Ectodermal cell (in vitro differentiated cells): ENCODE data around the gene GLRX3.

Experiments
- H3K27ac ChIP-seq: 2 replicates; pipeline ENCODE4 v1.7.0; 2013; ENCODE audit warnings: mild to moderate bottlenecking, low read depth, low read length; ENCODE audit not compliant: insufficient read depth, poor library complexity, severe bottlenecking
- H3K27me3 ChIP-seq: 2 replicates; pipeline ENCODE4 v1.7.0; 2013; ENCODE audit warnings: mild to moderate bottlenecking, low read length; ENCODE audit not compliant: insufficient read depth, control insufficient read depth, poor library complexity, severe bottlenecking
- H3K36me3 ChIP-seq: one replicate; pipeline ENCODE4 v1.7.0; 2013; ENCODE audit warnings: low read length; ENCODE audit not compliant: control insufficient read depth, insufficient read depth
- H3K4me1 ChIP-seq: one replicate; pipeline ENCODE4 v1.7.0; 2013; ENCODE audit warnings: low read length; ENCODE audit not compliant: control insufficient read depth, insufficient read depth
- H3K4me3 ChIP-seq: 2 replicates; pipeline ENCODE4 v1.7.0; 2013; ENCODE audit warnings: low read depth, low read length, control low read depth; ENCODE audit not compliant: insufficient read depth
- H3K9me3 ChIP-seq: 2 replicates; pipeline ENCODE4 v1.7.0; 2013; ENCODE audit warnings: mild to moderate bottlenecking, low read length, moderate library complexity; ENCODE audit not compliant: control insufficient read depth
- WGBS, 2 experiments: methylation state at CpG; one replicate each; pipeline ENCODE4 v1.1.7; 2013; ENCODE audit warnings: missing lambda C conversion rate in 2 of 2; 5-methylcytosine and 5-hydroxymethylcytosine counted together

The GLRX3 gene

GRCh38 chr10:130137659-130138478 lies 1.7 kb downstream of the GLRX3 start:
- WGBS, 2 experiments = 92 to 95% methylated on average over 28 of the region's 28 CpGs
- Histone ChIP-seq H3K27me3 (no peaks in the 10 kb centered on the region), H3K36me3 (no peaks in the 10 kb centered on the region), H3K4me3 (peak overlapping the region; percentile 74), H3K9me3 (no peaks in the 10 kb centered on the region), H3K27ac (no peak overlapping the region), H3K4me1 (no peaks in the 10 kb centered on the region)

- 91 to 96% methylated on average over 3 of the region's 3 CpGs for WGBS, 2 experiments
- Histone ChIP-seq H3K27ac (no peak overlapping the region), H3K4me3 (no peak overlapping the region), H3K36me3 (no peaks in the 10 kb centered on the region), H3K27me3 (no peaks in the 10 kb centered on the region), H3K9me3 (no peaks in the 10 kb centered on the region), H3K4me1 (no peaks in the 10 kb centered on the region)
Observed at GRCh38 chr10:130138479-130138866, 2.3 kb downstream of the GLRX3 start.

GRCh38 chr10:130140425-130140824 lies 4.2 kb downstream of the GLRX3 start:
- Histone ChIP-seq H3K27me3 (no peaks in the 10 kb centered on the region), H3K27ac (no peak overlapping the region), H3K9me3 (no peaks in the 10 kb centered on the region), H3K36me3 (no peaks in the 10 kb centered on the region), H3K4me3 (no peak overlapping the region), H3K4me1 (no peaks in the 10 kb centered on the region)
- WGBS, 2 experiments = no CpG with 5 or more reads among the region's 1 CpG

GRCh38 chr10:130141038-130141437 lies 4.8 kb downstream of the GLRX3 start:
- Histone ChIP-seq H3K4me1 (no peaks in the 10 kb centered on the region), H3K4me3 (no peak overlapping the region), H3K9me3 (no peaks in the 10 kb centered on the region), H3K36me3 (no peaks in the 10 kb centered on the region), H3K27ac (no peak overlapping the region), H3K27me3 (no peaks in the 10 kb centered on the region)
- WGBS, 2 experiments = 93 to 97% methylated on average over 4 of the region's 4 CpGs

GRCh38 chr10:130141460-130141859 lies 5.3 kb downstream of the GLRX3 start:
- no peaks in the 10 kb centered on the region for H3K36me3 ChIP-seq
- WGBS, 2 experiments = 97 to 100% methylated on average over 1 of the region's 1 CpG

GRCh38 chr10:130141878-130142277 lies 5.7 kb downstream of the GLRX3 start:
- Histone ChIP-seq H3K27ac (no peak overlapping the region), H3K4me3 (no peak overlapping the region), H3K9me3 (no peaks in the 10 kb centered on the region), H3K27me3 (no peaks in the 10 kb centered on the region), H3K36me3 (no peaks in the 10 kb centered on the region), H3K4me1 (no peaks in the 10 kb centered on the region)
- 70 to 71% methylated on average over 2 of the region's 2 CpGs for WGBS, 2 experiments

More at GRCh38 chr10:130141460-130141859, 5.3 kb downstream of the GLRX3 start:
- no peaks in the 10 kb centered on the region for H3K4me1 ChIP-seq
- no peak overlapping the region for H3K4me3 ChIP-seq
- H3K27ac ChIP-seq = no peak overlapping the region
- no peaks in the 10 kb centered on the region for H3K9me3 ChIP-seq
- no peaks in the 10 kb centered on the region for H3K27me3 ChIP-seq

GRCh38 chr10:130146042-130146441 lies 9.9 kb downstream of the GLRX3 start:
- Histone ChIP-seq H3K27me3 (no peaks in the 10 kb centered on the region), H3K27ac (no peak overlapping the region), H3K4me1 (no peaks in the 10 kb centered on the region), H3K4me3 (no peak overlapping the region), H3K9me3 (no peaks in the 10 kb centered on the region), H3K36me3 (peaks cover 6% of the 10 kb centered on the region)
- 93 to 94% methylated on average over 4 of the region's 4 CpGs for WGBS, 2 experiments

- Histone ChIP-seq H3K27me3 (no peaks in the 10 kb centered on the region), H3K4me3 (no peak overlapping the region), H3K9me3 (no peaks in the 10 kb centered on the region), H3K4me1 (no peaks in the 10 kb centered on the region), H3K36me3 (peaks cover 20% of the 10 kb centered on the region), H3K27ac (no peak overlapping the region)
- WGBS, 2 experiments = 86 to 92% methylated on average over 1 of the region's 2 CpGs
Observed at GRCh38 chr10:130159192-130159794, 23.1 kb downstream of the GLRX3 start.

- Histone ChIP-seq H3K27ac (no peak overlapping the region), H3K36me3 (peaks cover 21% of the 10 kb centered on the region), H3K4me1 (no peaks in the 10 kb centered on the region), H3K4me3 (no peak overlapping the region), H3K9me3 (no peaks in the 10 kb centered on the region), H3K27me3 (no peaks in the 10 kb centered on the region)
- WGBS, 2 experiments = 87 to 89% methylated on average over 5 to 6 of the region's 6 CpGs
Observed at GRCh38 chr10:130160775-130161174, 24.6 kb downstream of the GLRX3 start.

- Histone ChIP-seq H3K27ac (no peak overlapping the region), H3K36me3 (peaks cover 21% of the 10 kb centered on the region), H3K27me3 (no peaks in the 10 kb centered on the region), H3K4me3 (no peak overlapping the region), H3K9me3 (no peaks in the 10 kb centered on the region), H3K4me1 (no peaks in the 10 kb centered on the region)
- 96% methylated on average over 1 to 2 of the region's 2 CpGs for WGBS, 2 experiments
Observed at GRCh38 chr10:130161331-130161730, 25.1 kb downstream of the GLRX3 start.
